ENCODE data around the gene PP2D1.

DNA sequence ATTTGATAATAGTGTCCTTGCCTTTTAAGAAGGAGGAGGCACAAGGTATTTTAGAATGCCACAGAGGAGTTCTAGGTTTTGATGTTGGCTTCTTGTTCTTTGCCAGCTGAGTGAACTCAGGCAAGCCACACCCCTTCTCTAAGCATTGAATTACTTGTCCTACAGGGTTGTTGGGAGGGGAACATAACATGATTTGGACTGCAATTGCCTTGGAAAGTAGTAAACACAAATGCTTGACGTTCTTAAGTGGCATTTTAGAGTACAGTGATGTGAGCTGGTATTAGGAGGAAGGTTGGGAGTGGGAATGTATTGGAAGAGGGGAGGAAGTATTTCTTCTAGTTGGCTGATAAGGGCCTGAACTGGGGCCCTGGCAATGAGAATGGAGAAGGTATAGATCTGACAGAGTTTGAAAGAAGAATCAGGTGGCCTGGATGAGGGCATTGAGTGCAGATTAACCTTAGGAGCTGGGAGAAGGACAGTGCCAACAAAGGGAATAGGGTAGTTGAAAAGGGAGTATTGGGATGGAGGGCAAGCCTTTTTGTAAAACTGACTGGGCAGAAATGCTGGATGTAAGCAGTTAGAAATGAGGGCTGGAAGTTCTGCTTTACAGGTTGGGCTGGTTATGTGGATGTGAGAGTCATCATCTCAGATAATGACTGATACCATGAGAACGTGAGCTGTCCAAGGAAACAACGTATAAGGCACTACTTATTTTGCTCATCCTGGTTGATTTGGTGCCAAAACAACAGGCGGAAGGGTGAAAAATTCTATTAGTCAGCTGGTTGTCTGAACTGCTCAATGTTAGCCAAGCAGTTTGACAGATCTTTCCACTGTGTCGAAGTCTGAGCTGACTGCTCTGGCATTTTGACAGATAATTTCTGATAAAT, 44.9 kb upstream of the PP2D1 start:
- TF ChIP-seq, protein P1, sequence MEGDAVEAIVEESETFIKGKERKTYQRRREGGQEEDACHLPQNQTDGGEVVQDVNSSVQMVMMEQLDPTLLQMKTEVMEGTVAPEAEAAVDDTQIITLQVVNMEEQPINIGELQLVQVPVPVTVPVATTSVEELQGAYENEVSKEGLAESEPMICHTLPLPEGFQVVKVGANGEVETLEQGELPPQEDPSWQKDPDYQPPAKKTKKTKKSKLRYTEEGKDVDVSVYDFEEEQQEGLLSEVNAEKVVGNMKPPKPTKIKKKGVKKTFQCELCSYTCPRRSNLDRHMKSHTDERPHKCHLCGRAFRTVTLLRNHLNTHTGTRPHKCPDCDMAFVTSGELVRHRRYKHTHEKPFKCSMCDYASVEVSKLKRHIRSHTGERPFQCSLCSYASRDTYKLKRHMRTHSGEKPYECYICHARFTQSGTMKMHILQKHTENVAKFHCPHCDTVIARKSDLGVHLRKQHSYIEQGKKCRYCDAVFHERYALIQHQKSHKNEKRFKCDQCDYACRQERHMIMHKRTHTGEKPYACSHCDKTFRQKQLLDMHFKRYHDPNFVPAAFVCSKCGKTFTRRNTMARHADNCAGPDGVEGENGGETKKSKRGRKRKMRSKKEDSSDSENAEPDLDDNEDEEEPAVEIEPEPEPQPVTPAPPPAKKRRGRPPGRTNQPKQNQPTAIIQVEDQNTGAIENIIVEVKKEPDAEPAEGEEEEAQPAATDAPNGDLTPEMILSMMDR (IDR thresholded peaks at IDR 0.05; ENCODE audit: poor library complexity) = no peak
- TF ChIP-seq EZH2phosphoT487 (IDR thresholded peaks at IDR 0.05; ENCODE audit: low read depth, severe bottlenecking, unreplicated experiment) (no peak), EZH2 (IDR thresholded peaks at IDR 0.05; ENCODE audit: borderline replicate concordance) (no peak)
